Measurements from ENCODE around the gene CHPT1. TPM values are rescaled to one million over a fixed set of nuclear protein-coding genes. Genes with fewer than 3 reads are reported as not detected.
"Not testable (repeated sequence)": the region's sequence is repeated elsewhere in the genome, so short reads cannot be mapped to it uniquely, and the experiment has no call there.

The CHPT1 gene
- total RNA-seq, 1 donor from 2014 or later, result 18.3 TPM

- H3K4me1 Mint-ChIP-seq (ENCODE audit: low read depth), result peaks cover 16% of the 10 kb centered on the region
- no peak overlapping the region for H3K27ac Mint-ChIP-seq
- peaks cover 8% of the 10 kb centered on the region for H3K27me3 Mint-ChIP-seq (ENCODE audit: low read depth)
- DNase-seq (ENCODE audit: low spot score), result peak; percentile 24
- no peaks in the 10 kb centered on the region for H3K9me3 Mint-ChIP-seq
- no peak overlapping the region for H3K4me3 Mint-ChIP-seq (ENCODE audit: low read depth)
- H3K36me3 Mint-ChIP-seq (ENCODE audit: low read depth), result no peaks in the 10 kb centered on the region
- intact Hi-C loops (cut with micrococcal nuclease), result loop anchor here (1.0 to 5.0 kb wide), 2 partner anchors 169 to 187 kb away; no protein-coding TSS in a partner anchor
Measured at GRCh38 chr12:101670007-101670671, 27.3 kb upstream of the CHPT1 start.

- Mint-ChIP-seq H3K36me3 (ENCODE audit: low read depth) (no peaks in the 10 kb centered on the region), H3K27ac (no peak overlapping the region), H3K4me3 (ENCODE audit: low read depth) (no peak overlapping the region), H3K4me1 (ENCODE audit: low read depth) (peaks cover 16% of the 10 kb centered on the region), H3K27me3 (ENCODE audit: low read depth) (peaks cover 4% of the 10 kb centered on the region), H3K9me3 (no peaks in the 10 kb centered on the region)
- intact Hi-C loops (cut with micrococcal nuclease), result loop anchor here (5.0 kb wide), 1 partner anchor 186 kb away; no protein-coding TSS in a partner anchor
- DNase-seq (ENCODE audit: low spot score), result peak; percentile 16
Measured at GRCh38 chr12:101671157-101671791, 26.2 kb upstream of the CHPT1 start.

GRCh38 chr12:101671833-101672232, 25.6 kb upstream of the CHPT1 start:
- intact Hi-C loops (cut with micrococcal nuclease), result loop anchor here (5.0 kb wide), 1 partner anchor 185 kb away; no protein-coding TSS in a partner anchor
- peaks cover 1% of the 10 kb centered on the region for H3K27me3 Mint-ChIP-seq (ENCODE audit: low read depth)
- H3K36me3 Mint-ChIP-seq (ENCODE audit: low read depth), result no peaks in the 10 kb centered on the region
- no peak overlapping the region for H3K4me3 Mint-ChIP-seq (ENCODE audit: low read depth)
- DNase-seq (ENCODE audit: low spot score), result no peak
- H3K9me3 Mint-ChIP-seq, result no peaks in the 10 kb centered on the region
- no peak overlapping the region for H3K27ac Mint-ChIP-seq
- H3K4me1 Mint-ChIP-seq (ENCODE audit: low read depth), result peaks cover 16% of the 10 kb centered on the region

GRCh38 chr12:101675555-101675954, 21.9 kb upstream of the CHPT1 start:
- Mint-ChIP-seq H3K4me1 (ENCODE audit: low read depth) (peaks cover 10% of the 10 kb centered on the region), H3K27ac (no peak overlapping the region), H3K36me3 (ENCODE audit: low read depth) (no peaks in the 10 kb centered on the region), H3K4me3 (ENCODE audit: low read depth) (no peak overlapping the region), H3K9me3 (no peaks in the 10 kb centered on the region), H3K27me3 (ENCODE audit: low read depth) (peaks cover 19% of the 10 kb centered on the region)
- intact Hi-C loops (cut with micrococcal nuclease), result no loop called here
- no peak for DNase-seq (ENCODE audit: low spot score)

GRCh38 chr12:101676497-101676896, 20.9 kb upstream of the CHPT1 start:
- H3K4me3 Mint-ChIP-seq (ENCODE audit: low read depth); H3K27ac Mint-ChIP-seq; DNase-seq (ENCODE audit: low spot score); intact Hi-C loops (cut with micrococcal nuclease); H3K4me1 Mint-ChIP-seq (ENCODE audit: low read depth); H3K9me3 Mint-ChIP-seq; H3K36me3 Mint-ChIP-seq (ENCODE audit: low read depth): not testable (repeated sequence)
- peaks cover 20% of the 10 kb centered on the region for H3K27me3 Mint-ChIP-seq (ENCODE audit: low read depth)

GRCh38 chr12:101678081-101678480, 19.4 kb upstream of the CHPT1 start:
- Mint-ChIP-seq H3K27me3 (ENCODE audit: low read depth) (peaks cover 23% of the 10 kb centered on the region), H3K4me1 (ENCODE audit: low read depth) (no peaks in the 10 kb centered on the region), H3K4me3 (ENCODE audit: low read depth) (no peak overlapping the region), H3K27ac (no peak overlapping the region), H3K36me3 (ENCODE audit: low read depth) (no peaks in the 10 kb centered on the region), H3K9me3 (no peaks in the 10 kb centered on the region)
- intact Hi-C loops (cut with micrococcal nuclease), result no loop called here
- no peak for DNase-seq (ENCODE audit: low spot score)

- no peaks in the 10 kb centered on the region for H3K36me3 Mint-ChIP-seq (ENCODE audit: low read depth)
- DNase-seq (ENCODE audit: low spot score), result no peak
- no peaks in the 10 kb centered on the region for H3K4me1 Mint-ChIP-seq (ENCODE audit: low read depth)
- no peak overlapping the region for H3K27ac Mint-ChIP-seq
- H3K9me3 Mint-ChIP-seq, result no peaks in the 10 kb centered on the region
- peaks cover 35% of the 10 kb centered on the region for H3K27me3 Mint-ChIP-seq (ENCODE audit: low read depth)
- intact Hi-C loops (cut with micrococcal nuclease), result no loop called here
- H3K4me3 Mint-ChIP-seq (ENCODE audit: low read depth), result no peak overlapping the region
Measured at GRCh38 chr12:101680240-101680639, 17.2 kb upstream of the CHPT1 start.

- intact Hi-C loops (cut with micrococcal nuclease), result no loop called here
- peaks cover 38% of the 10 kb centered on the region for H3K27me3 Mint-ChIP-seq (ENCODE audit: low read depth)
Measured at GRCh38 chr12:101680647-101681046, 16.8 kb upstream of the CHPT1 start.

GRCh38 chr12:101681627-101682026, 15.8 kb upstream of the CHPT1 start:
- H3K4me3 Mint-ChIP-seq (ENCODE audit: low read depth); H3K9me3 Mint-ChIP-seq; H3K4me1 Mint-ChIP-seq (ENCODE audit: low read depth); H3K36me3 Mint-ChIP-seq (ENCODE audit: low read depth); intact Hi-C loops (cut with micrococcal nuclease); DNase-seq (ENCODE audit: low spot score); H3K27ac Mint-ChIP-seq: not testable (repeated sequence)
- peaks cover 42% of the 10 kb centered on the region for H3K27me3 Mint-ChIP-seq (ENCODE audit: low read depth)

More at GRCh38 chr12:101680647-101681046, 16.8 kb upstream of the CHPT1 start:
- no peaks in the 10 kb centered on the region for H3K9me3 Mint-ChIP-seq
- H3K4me3 Mint-ChIP-seq (ENCODE audit: low read depth), result no peak overlapping the region
- no peaks in the 10 kb centered on the region for H3K36me3 Mint-ChIP-seq (ENCODE audit: low read depth)
- H3K27ac Mint-ChIP-seq, result no peak overlapping the region
- no peak for DNase-seq (ENCODE audit: low spot score)
- H3K4me1 Mint-ChIP-seq (ENCODE audit: low read depth), result no peaks in the 10 kb centered on the region

GRCh38 chr12:101685092-101685491, 12.3 kb upstream of the CHPT1 start:
- intact Hi-C loops (cut with micrococcal nuclease), result no loop called here
- H3K4me1 Mint-ChIP-seq (ENCODE audit: low read depth), result no peaks in the 10 kb centered on the region
- no peak for DNase-seq (ENCODE audit: low spot score)
- no peaks in the 10 kb centered on the region for H3K9me3 Mint-ChIP-seq
- H3K27me3 Mint-ChIP-seq (ENCODE audit: low read depth), result peaks cover 30% of the 10 kb centered on the region
- H3K4me3 Mint-ChIP-seq (ENCODE audit: low read depth), result no peak overlapping the region
- no peaks in the 10 kb centered on the region for H3K36me3 Mint-ChIP-seq (ENCODE audit: low read depth)
- H3K27ac Mint-ChIP-seq, result no peak overlapping the region

GRCh38 chr12:101686176-101686575, 11.3 kb upstream of the CHPT1 start:
- H3K9me3 Mint-ChIP-seq, result no peaks in the 10 kb centered on the region
- no peaks in the 10 kb centered on the region for H3K36me3 Mint-ChIP-seq (ENCODE audit: low read depth)
- no peak overlapping the region for H3K27ac Mint-ChIP-seq
- no peak for DNase-seq (ENCODE audit: low spot score)
- H3K4me1 Mint-ChIP-seq (ENCODE audit: low read depth), result no peaks in the 10 kb centered on the region
- peaks cover 29% of the 10 kb centered on the region for H3K27me3 Mint-ChIP-seq (ENCODE audit: low read depth)
- H3K4me3 Mint-ChIP-seq (ENCODE audit: low read depth), result no peak overlapping the region
- intact Hi-C loops (cut with micrococcal nuclease), result no loop called here

- Mint-ChIP-seq H3K27ac (no peak overlapping the region), H3K27me3 (ENCODE audit: low read depth) (peaks cover 13% of the 10 kb centered on the region), H3K4me1 (ENCODE audit: low read depth) (no peaks in the 10 kb centered on the region), H3K9me3 (no peaks in the 10 kb centered on the region), H3K4me3 (ENCODE audit: low read depth) (no peak overlapping the region), H3K36me3 (ENCODE audit: low read depth) (no peaks in the 10 kb centered on the region)
- no peak for DNase-seq (ENCODE audit: low spot score)
- intact Hi-C loops (cut with micrococcal nuclease), result loop anchor here (10.0 kb wide), 1 partner anchor 374 kb away; the partner anchor contains the start of gene WASHC3
Measured at GRCh38 chr12:101690544-101691098, 6.8 kb upstream of the CHPT1 start.

GRCh38 chr12:101691503-101692096, 5.8 kb upstream of the CHPT1 start:
- H3K27ac Mint-ChIP-seq, result no peak overlapping the region
- H3K9me3 Mint-ChIP-seq, result no peaks in the 10 kb centered on the region
- H3K27me3 Mint-ChIP-seq (ENCODE audit: low read depth), result peaks cover 12% of the 10 kb centered on the region
- DNase-seq (ENCODE audit: low spot score), result no peak
- H3K4me1 Mint-ChIP-seq (ENCODE audit: low read depth), result peaks cover 3% of the 10 kb centered on the region
- intact Hi-C loops (cut with micrococcal nuclease), result loop anchor here (10.0 kb wide), 1 partner anchor 373 kb away; the partner anchor contains the start of gene WASHC3
- H3K36me3 Mint-ChIP-seq (ENCODE audit: low read depth), result no peaks in the 10 kb centered on the region
- no peak overlapping the region for H3K4me3 Mint-ChIP-seq (ENCODE audit: low read depth)

Measured in activated T-helper 2 cell treated with anti-CD3 and anti-CD28 coated beads, Interferon-gamma antibody, Interleukin-2, Interleukin-4, amounts not matched to agents 10 μg/mL and 5 μg/mL and 100 μg/mL, durations not matched to agents 14 hours and 24 hours and 36 hours (primary cell).